K562 (cell line): ENCODE measurements around the gene SIX1. TPM values are rescaled to one million over a fixed set of nuclear protein-coding genes. Genes with fewer than 3 reads are reported as not detected.

Experiments
- CEBPZ ChIP-seq: fragments of 150-350 bp; IDR thresholded peaks from 2 replicates; pipeline ENCODE4 v1.6.1; 2014; ENCODE audit warnings: low read depth, mild to moderate bottlenecking, low read length, borderline replicate concordance
- ETV5 ChIP-seq: sonication (generic); formaldehyde crosslinking; IDR thresholded peaks from 2 replicates; pipeline ENCODE4 v1.4.0; 2020; ENCODE audit warnings: low read depth, mild to moderate bottlenecking, missing genetic modification reagents
- GABPB1 ChIP-seq: sonication (generic); formaldehyde crosslinking; IDR thresholded peaks from 2 replicates; pipeline ENCODE4 v1.8.0; 2022; ENCODE audit warnings: mild to moderate bottlenecking, missing genetic modification reagents
- KDM5B ChIP-seq: fragments of 200-600 bp; sonication (generic); IDR thresholded peaks from 2 replicates; pipeline ENCODE4 v1.6.1; 2012; ENCODE audit warnings: low read depth, mild to moderate bottlenecking, moderate library complexity, low read length, control low read depth, inconsistent platforms; ENCODE audit not compliant: insufficient replicate concordance
- L3MBTL2 ChIP-seq: fragments of 450-650 bp; IDR thresholded peaks from 2 replicates; pipeline ENCODE4 v1.6.1; 2016; ENCODE audit warnings: mild to moderate bottlenecking, moderate library complexity
- MBD2 ChIP-seq: sonication (generic); IDR thresholded peaks from 2 replicates; pipeline ENCODE4 v1.6.1; 2016; ENCODE audit warnings: low read depth, borderline replicate concordance
- NFYB ChIP-seq: IDR thresholded peaks from 2 replicates; pipeline ENCODE4 v1.6.1; 2011; ENCODE audit warnings: mild to moderate bottlenecking, moderate library complexity; ENCODE audit not compliant: insufficient read length; ENCODE audit errors: extremely low read depth
- NKRF ChIP-seq: fragments of 450-650 bp; IDR thresholded peaks from 2 replicates; pipeline ENCODE4 v1.6.1; 2016; ENCODE audit warnings: borderline replicate concordance
- SIN3A ChIP-seq, 2 experiments: fragments of 150-350 bp in 1 of 2; IDR thresholded peaks; 2 replicates each; pipeline ENCODE4 v1.6.1; 2011 to 2016; ENCODE audit warnings: borderline replicate concordance in 2 of 2, low read depth in 2 of 2, low read length in 2 of 2, mild to moderate bottlenecking in 2 of 2, moderate library complexity in 2 of 2; ENCODE audit not compliant: control insufficient read depth in 1 of 2
- ZBTB9 ChIP-seq: fragments of 450-650 bp; formaldehyde crosslinking; IDR thresholded peaks from 2 replicates; pipeline ENCODE4 v1.4.0; 2020; ENCODE audit warnings: mild to moderate bottlenecking, moderate library complexity
- ZFX ChIP-seq: sonication (generic); formaldehyde crosslinking; IDR thresholded peaks from 2 replicates; pipeline ENCODE4 v1.8.0; 2022; ENCODE audit warnings: mild to moderate bottlenecking, missing genetic modification reagents, moderate library complexity
- ZNF263 ChIP-seq: sonication (generic); formaldehyde crosslinking; IDR thresholded peaks from 2 replicates; pipeline ENCODE4 v1.8.0; 2022; ENCODE audit warnings: mild to moderate bottlenecking, missing genetic modification reagents, borderline replicate concordance
- ZNF41 ChIP-seq: fragments of 250-450 bp; sonication (Bioruptor Pico); conservative IDR thresholded peaks from 2 replicates; pipeline ENCODE4 v1.4.0; 2020; ENCODE audit warnings: mild to moderate bottlenecking
- polyA plus RNA-seq, 8 experiments: library from polyadenylated mRNA; depleted of rRNA in 4 of 8; stranded (reverse) in 5 of 8; unstranded in 3 of 8; fragments of >200 nt; fragmentation: Nextera tagmentation in 2 of 8; fragmentation: Illumina TruSeq in 1 of 8; extraction: Ambion mirVana in 2 of 8; extraction: Trizol in 1 of 8; gene quantifications; 2 replicates each; pipeline versions ENCODE4 v1.2.1 to v1.2.3, GENCODE V29; 2011 to 2014; ENCODE audit warnings: inconsistent platforms in 1 of 8, missing spikeins in 1 of 8
- total RNA-seq, 7 experiments: library from RNA; depleted of rRNA in 6 of 7; stranded (reverse); fragments of >200 nt in 6 of 7; fragmentation: Illumina TruSeq in 2 of 7; extraction: Trizol in 2 of 7; gene quantifications; 2 replicates each; pipeline versions ENCODE4 v1.2.1 to v1.2.3, GENCODE V29; 2011 to 2021; ENCODE audit warnings: low replicate concordance in 1 of 7

SIX1 gene
- total and polyA plus RNA-seq, 9 of the 15 experiments (the other 6 are each of a cell fraction or from before 2014, with no cell fraction given): 0.27 to 0.80 (median 0.45) TPM

- TF ChIP-seq NKRF: no peak
- peak; percentile 72 for TF ChIP-seq ZFX (CRISPR knock-in tag)
- TF ChIP-seq NFYB: peak; percentile 68
- no peak for TF ChIP-seq ZNF263 (CRISPR knock-in tag)
- TF ChIP-seq L3MBTL2: peak; percentile 15; the same call in 1 of the 2 replicates
- TF ChIP-seq ETV5: no peak
- TF ChIP-seq ZBTB9 (CRISPR knock-in tag): no peak
- TF ChIP-seq CEBPZ: no peak
- TF ChIP-seq MBD2: no peak
- TF ChIP-seq KDM5B: peak; percentile 29
- no peak for TF ChIP-seq ZNF41 (CRISPR knock-in tag)
- TF ChIP-seq SIN3A (IDR thresholded peaks at IDR 0.05; ENCODE audit: borderline replicate concordance in 2 of 2, control insufficient read depth in 1 of 2, low read depth in 2 of 2, low read length in 2 of 2): no peak
- TF ChIP-seq GABPB1 (CRISPR knock-in tag): no peak
Measured at GRCh38 chr14:60648934-60649874, at the start of gene SIX1 (continued).
